Astrocyte (in vitro differentiated cells and primary cell): Measurements from ENCODE around the gene ZBTB47. TPM values are rescaled to one million over a fixed set of nuclear protein-coding genes. Genes with fewer than 3 reads are reported as not detected.

Experiments
- DNase-seq: peaks from one replicate; pipeline ENCODE4 v3.0.0-alpha.2; 2010; ENCODE audit warnings: low read depth
- FAIRE-seq: peaks from 2 replicates; lab custom pipeline; 2011; peaks lifted over from hg19 to GRCh38; lab: Jason Lieb, UNC
- H2AFZ ChIP-seq: 2 replicates; pipeline ENCODE4 v1.6.0; 2012; ENCODE audit warnings: low read depth, low read length, inconsistent platforms
- H3K27ac ChIP-seq: 2 replicates; pipeline ENCODE4 v1.5.1; 2011; ENCODE audit warnings: low read depth, low read length, inconsistent platforms
- H3K27me3 ChIP-seq: 2 replicates; pipeline ENCODE4 v1.6.0; 2011; ENCODE audit warnings: low read length, inconsistent platforms; ENCODE audit not compliant: insufficient read depth
- H3K36me3 ChIP-seq: 2 replicates; pipeline ENCODE4 v1.5.1; 2011; ENCODE audit warnings: low read length, inconsistent platforms; ENCODE audit not compliant: insufficient read depth
- H3K4me1 ChIP-seq: 2 replicates; pipeline ENCODE4 v1.5.1; 2011; ENCODE audit warnings: low read length, inconsistent platforms; ENCODE audit not compliant: insufficient read depth
- H3K4me2 ChIP-seq: 2 replicates; pipeline ENCODE4 v1.6.0; 2012; ENCODE audit warnings: low read length, inconsistent platforms
- H3K4me3 ChIP-seq: 2 replicates; pipeline ENCODE4 v1.5.1; 2011; ENCODE audit warnings: low read depth, mild to moderate bottlenecking, low read length, inconsistent platforms; ENCODE audit not compliant: insufficient read depth
- H3K79me2 ChIP-seq: 2 replicates; pipeline ENCODE4 v1.6.0; 2012; ENCODE audit warnings: mild to moderate bottlenecking, low read length, inconsistent platforms; ENCODE audit not compliant: insufficient read depth
- H3K9ac ChIP-seq: 2 replicates; pipeline ENCODE4 v1.6.0; 2012; ENCODE audit warnings: mild to moderate bottlenecking, low read length, inconsistent platforms
- H3K9me3 ChIP-seq: 2 replicates; pipeline ENCODE4 v1.5.1; 2012; ENCODE audit warnings: low read depth, mild to moderate bottlenecking, low read length, inconsistent platforms; ENCODE audit not compliant: insufficient read depth
- H4K20me1 ChIP-seq: 2 replicates; pipeline ENCODE4 v1.6.0; 2012; ENCODE audit warnings: low read length, inconsistent platforms; ENCODE audit not compliant: insufficient read depth
- H3K27ac Mint-ChIP-seq: one replicate; pipeline ENCODE4 v1.8.0; 2021; ENCODE audit warnings: mild to moderate bottlenecking, mixed read lengths; ENCODE audit not compliant: unreplicated experiment
- H3K27me3 Mint-ChIP-seq: one replicate; pipeline ENCODE4 v1.8.0; 2021; ENCODE audit warnings: low read depth, mixed read lengths; ENCODE audit not compliant: unreplicated experiment
- H3K36me3 Mint-ChIP-seq: one replicate; pipeline ENCODE4 v1.8.0; 2021; ENCODE audit warnings: low read depth, mixed read lengths; ENCODE audit not compliant: unreplicated experiment
- H3K4me1 Mint-ChIP-seq: one replicate; pipeline ENCODE4 v1.8.0; 2021; ENCODE audit warnings: low read depth, mixed read lengths; ENCODE audit not compliant: unreplicated experiment
- H3K4me3 Mint-ChIP-seq: one replicate; pipeline ENCODE4 v1.8.0; 2021; ENCODE audit warnings: mild to moderate bottlenecking, moderate library complexity, mixed read lengths; ENCODE audit not compliant: unreplicated experiment
- H3K9me3 Mint-ChIP-seq: one replicate; pipeline ENCODE4 v1.8.0; 2021; ENCODE audit warnings: mild to moderate bottlenecking, mixed read lengths; ENCODE audit not compliant: unreplicated experiment
- CTCF ChIP-seq: IDR thresholded peaks from 2 replicates; pipeline ENCODE4 v1.5.1; 2011; ENCODE audit warnings: low read depth, mild to moderate bottlenecking, inconsistent platforms, low read length, moderate library complexity; ENCODE audit not compliant: insufficient read depth
- EZH2 ChIP-seq: IDR thresholded peaks from 2 replicates; pipeline ENCODE4 v1.6.1; 2012; ENCODE audit warnings: mild to moderate bottlenecking, low read length, inconsistent platforms; ENCODE audit not compliant: insufficient read depth
- total RNA-seq: library from RNA; stranded (reverse); gene quantifications from 2 replicates; pipeline ENCODE4 v1.2.1, GENCODE V29; 2021

ZBTB47 gene
- total RNA-seq, 1 donor from 2014 or later = 9.3 TPM

DNA sequence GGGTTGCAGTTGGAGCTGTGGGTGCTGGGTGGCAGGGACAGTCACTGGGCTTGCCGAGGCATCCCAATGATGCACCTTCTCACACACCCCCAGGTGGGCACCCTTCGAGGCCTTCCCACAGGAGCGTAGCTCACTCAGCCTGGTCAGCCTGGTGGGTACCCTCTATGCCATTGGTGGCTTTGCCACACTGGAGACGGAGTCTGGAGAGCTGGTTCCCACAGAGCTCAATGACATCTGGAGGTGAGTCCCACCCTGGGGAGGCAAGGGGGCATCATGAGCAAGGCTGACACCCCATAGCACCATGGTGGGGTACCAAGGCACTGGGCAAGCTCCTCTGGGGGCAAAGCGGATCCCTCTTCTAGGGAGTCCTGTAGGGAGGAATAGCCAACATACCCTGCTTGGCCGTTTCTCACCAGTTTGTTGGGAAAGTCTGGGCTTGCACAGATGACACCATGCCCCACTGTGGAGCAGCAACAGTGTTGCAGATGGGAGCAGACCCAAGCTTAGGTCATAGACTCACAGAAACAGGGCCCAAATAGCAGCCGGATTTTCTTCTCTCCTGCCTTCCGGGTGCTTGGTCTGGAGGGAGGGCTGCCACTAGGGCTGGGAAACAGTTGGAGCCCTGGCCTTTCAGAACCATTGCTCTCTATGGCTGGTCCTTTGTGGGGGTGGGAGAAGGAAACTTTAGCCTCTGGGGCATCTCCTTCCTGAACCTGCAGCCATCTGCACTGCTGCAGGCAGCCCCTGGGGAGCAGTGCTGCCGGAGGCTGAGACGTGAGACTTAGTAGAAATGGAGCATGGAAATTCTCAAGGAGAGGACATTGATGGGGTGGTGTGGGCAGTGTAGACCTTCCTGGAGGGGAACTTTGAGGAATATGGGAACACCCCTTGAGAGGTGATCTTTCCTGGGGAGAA, 37.5 kb downstream of the ZBTB47 start:
- FAIRE-seq (no peak), DNase-seq (no peak)
- no peak overlapping the region for H3K4me3 ChIP-seq
- H3K4me1 ChIP-seq = no peaks in the 10 kb centered on the region
- H3K4me2 ChIP-seq = no peak overlapping the region
- H2AFZ ChIP-seq = no peak overlapping the region
- no peaks in the 10 kb centered on the region for H3K79me2 ChIP-seq
- H3K27ac Mint-ChIP-seq = no peak overlapping the region
- peaks cover 30% of the 10 kb centered on the region for H3K27me3 ChIP-seq
- no peaks in the 10 kb centered on the region for H4K20me1 ChIP-seq
- no peaks in the 10 kb centered on the region for H3K4me1 Mint-ChIP-seq
- no peak overlapping the region for H3K4me3 Mint-ChIP-seq
- H3K9me3 ChIP-seq = peaks cover 4% of the 10 kb centered on the region
- no peaks in the 10 kb centered on the region for H3K9me3 Mint-ChIP-seq
- no peaks in the 10 kb centered on the region for H3K36me3 Mint-ChIP-seq
- H3K36me3 ChIP-seq = no peaks in the 10 kb centered on the region
- H3K27ac ChIP-seq = no peak overlapping the region
- TF ChIP-seq CTCF = no peak
- TF ChIP-seq EZH2 = no peak
- no peak overlapping the region for H3K9ac ChIP-seq
- H3K27me3 Mint-ChIP-seq = peaks cover 36% of the 10 kb centered on the region

DNA sequence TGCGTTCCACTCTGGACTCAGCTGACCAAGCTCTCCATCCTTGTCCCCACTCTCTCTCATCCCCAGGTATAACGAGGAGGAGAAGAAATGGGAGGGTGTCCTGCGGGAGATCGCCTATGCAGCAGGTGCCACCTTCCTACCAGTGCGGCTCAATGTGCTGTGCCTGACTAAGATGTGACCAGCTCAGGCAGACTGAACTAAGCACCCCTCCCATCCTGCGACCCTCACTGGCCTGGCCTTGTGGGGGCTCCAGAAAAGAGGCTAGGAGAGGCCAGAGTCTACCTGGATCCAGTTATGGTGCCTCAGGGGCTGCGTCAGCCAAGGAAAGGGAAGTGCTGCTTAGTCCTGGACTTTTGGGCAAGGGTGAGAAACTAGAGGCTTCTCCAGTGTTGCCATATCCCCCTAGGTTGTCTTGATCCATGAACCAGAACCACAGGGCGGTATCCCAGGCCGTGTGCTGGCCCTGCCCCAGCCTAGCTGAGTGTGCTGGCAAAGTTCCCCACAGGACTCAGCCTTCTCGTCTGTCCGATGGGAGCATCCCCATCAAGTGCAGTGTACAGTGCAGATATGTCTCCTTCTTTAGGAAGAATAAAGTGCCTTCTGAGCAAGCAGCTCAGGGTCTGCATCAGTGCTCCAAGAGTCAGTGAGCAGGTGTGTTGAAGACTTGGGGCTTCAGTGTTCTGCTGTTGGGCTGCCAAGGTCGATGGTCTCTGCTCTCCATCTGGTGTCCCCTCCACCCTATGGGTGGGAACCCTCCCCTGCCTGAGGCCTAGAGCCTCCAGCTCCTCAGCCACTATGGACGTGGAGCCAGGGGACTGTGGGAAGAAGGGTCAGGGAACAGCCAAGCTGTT, 38.5 kb downstream of the ZBTB47 start:
- Histone ChIP-seq H3K4me1 (no peaks in the 10 kb centered on the region), H3K27me3 (peaks cover 26% of the 10 kb centered on the region), H2AFZ (no peak overlapping the region), H3K27ac (no peak overlapping the region), H4K20me1 (no peaks in the 10 kb centered on the region), H3K9me3 (no peaks in the 10 kb centered on the region), H3K9ac (no peak overlapping the region), H3K36me3 (no peaks in the 10 kb centered on the region), H3K79me2 (no peaks in the 10 kb centered on the region), H3K4me2 (no peak overlapping the region), H3K4me3 (no peak overlapping the region)
- FAIRE-seq (no peak), DNase-seq (no peak)
- Mint-ChIP-seq H3K27me3 (peaks cover 33% of the 10 kb centered on the region), H3K4me1 (no peaks in the 10 kb centered on the region), H3K36me3 (no peaks in the 10 kb centered on the region), H3K27ac (no peak overlapping the region), H3K9me3 (no peaks in the 10 kb centered on the region), H3K4me3 (no peak overlapping the region)
- TF ChIP-seq EZH2 (no peak), CTCF (no peak)
